Sigmoid colon (tissue), 7 donors: ENCODE measurements around the gene FBXW5. TPM values are rescaled to one million over a fixed set of nuclear protein-coding genes. Genes with fewer than 3 reads are reported as not detected.

Experiments
- DNase-seq: peaks from one replicate; pipeline ENCODE4 v3.0.0-alpha.2; 2019
- H3K27ac ChIP-seq, 4 donors: fragments of 200-600 bp; sonication (generic); one replicate each; pipeline ENCODE4 v1.5.1; 2016 to 2019; ENCODE audit warnings: mild to moderate bottlenecking in 1 of 4
- H3K27me3 ChIP-seq, 3 donors: fragments of 200-600 bp; sonication (generic); one replicate each; pipeline ENCODE4 v1.5.1; 2019; ENCODE audit warnings: mild to moderate bottlenecking in 1 of 3
- H3K36me3 ChIP-seq, 4 donors: fragments of 200-600 bp; sonication (generic); one replicate each; pipeline ENCODE4 v1.5.1; 2016 to 2019
- H3K4me1 ChIP-seq, 4 donors: fragments of 200-600 bp; sonication (generic); one replicate each; pipeline ENCODE4 v1.5.1; 2017 to 2019
- H3K4me3 ChIP-seq, 4 donors: fragments of 200-600 bp; sonication (generic); one replicate each; pipeline ENCODE4 v1.5.1; 2017 to 2019; ENCODE audit warnings: mild to moderate bottlenecking in 2 of 4, moderate library complexity in 1 of 4
- H3K9me3 ChIP-seq, 4 donors: fragments of 200-600 bp in 3 of 4; sonication (generic) in 3 of 4; one replicate each; pipeline versions ENCODE4 v1.5.1 to v1.6.1; 2013 to 2019
- EP300 ChIP-seq, 4 donors: sonication (generic); formaldehyde crosslinking; IDR thresholded peaks; one replicate each; pipeline ENCODE4 v1.6.1; 2017; ENCODE audit warnings: antibody characterized with exemption in 4 of 4
- POLR2A ChIP-seq, 2 donors: fragments of 450-650 bp; IDR thresholded peaks; one replicate each; pipeline ENCODE4 v1.6.1; 2016; ENCODE audit warnings: antibody characterized with exemption in 2 of 2, mild to moderate bottlenecking in 2 of 2, moderate library complexity in 2 of 2
- POLR2AphosphoS5 ChIP-seq, 4 donors: sonication (generic); formaldehyde crosslinking; IDR thresholded peaks; one replicate each; pipeline ENCODE4 v1.6.1; 2017; ENCODE audit warnings: antibody characterized with exemption in 4 of 4
- WGBS, 2 donors: extraction: QIAGEN DNeasy Blood & Tissue Kit; methylation state at CpG; one replicate each; pipeline ENCODE4 v1.1.7; 2013; 5-methylcytosine and 5-hydroxymethylcytosine counted together
- intact Hi-C: fragments of 100-400 bp; cut with DNase I; formaldehyde crosslinking; loops from one replicate; pipeline ENCODE4 v1.15.1; 2023
- polyA plus RNA-seq, 3 donors: library from polyadenylated mRNA; stranded (reverse); fragments of 200-250 nt; gene quantifications; one replicate each; pipeline ENCODE4 v1.2.3, GENCODE V29; 2013
- total RNA-seq, 4 donors: library from RNA; depleted of rRNA; stranded (reverse); fragments of >200 nt; gene quantifications; one replicate each; pipeline ENCODE4 v1.1.0, GENCODE V29; 2016
- TF ChIP-seq, protein P1 (sequence below), 4 experiments: fragments of 450-650 bp in 3 of 4; fragments of 200-600 bp in 1 of 4; IDR thresholded peaks; one replicate each; pipeline ENCODE4 v1.5.1; 2016 to 2019; ENCODE audit warnings: antibody characterized with exemption in 4 of 4, mild to moderate bottlenecking in 3 of 4, moderate library complexity in 2 of 4
- donor health status: healthy with polysubstance abuse.
- donor health status: Bipolar disorder and iron deficiency.
- donor health status: healthy.

The FBXW5 gene
- total and polyA plus RNA-seq, 7 donors = 147 to 202 (median 170) TPM

DNA sequence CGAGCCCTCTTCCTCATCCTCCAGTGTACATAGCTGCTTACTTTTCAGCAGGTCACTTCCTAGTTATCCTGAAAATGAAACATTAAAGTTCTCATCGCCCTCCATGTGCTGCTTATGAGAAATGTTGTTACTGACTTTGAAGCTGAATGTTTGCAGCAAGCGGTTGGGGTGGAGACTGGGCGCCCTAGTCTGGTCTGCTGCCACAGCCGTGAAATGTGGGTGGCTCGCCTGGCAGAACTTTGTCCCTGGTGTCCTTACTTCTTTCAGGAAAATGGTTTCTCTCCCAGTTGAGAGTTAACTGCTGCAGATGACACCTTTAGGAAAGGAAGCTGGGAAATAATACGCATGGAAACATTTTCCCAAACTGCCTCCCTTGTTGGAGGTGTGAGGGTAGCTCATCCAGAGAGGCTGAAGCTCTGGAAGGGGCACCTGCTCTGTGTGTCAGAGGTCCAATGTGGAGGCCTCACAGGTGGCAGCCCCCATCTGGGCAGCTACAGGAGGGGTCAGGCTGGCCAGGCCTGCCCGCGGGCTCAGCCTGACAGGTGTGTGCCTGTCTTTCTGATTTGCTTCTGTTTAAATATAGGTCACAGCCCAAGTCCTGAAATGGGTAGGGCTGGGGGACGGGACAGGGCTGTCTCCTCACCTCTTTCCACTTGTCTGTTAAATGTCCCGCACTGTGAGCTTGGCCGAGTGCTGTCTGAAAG, 34.2 kb downstream of the FBXW5 start:
- no peak for TF ChIP-seq POLR2A (IDR thresholded peaks at IDR 0.05)
- TF ChIP-seq, protein P1, sequence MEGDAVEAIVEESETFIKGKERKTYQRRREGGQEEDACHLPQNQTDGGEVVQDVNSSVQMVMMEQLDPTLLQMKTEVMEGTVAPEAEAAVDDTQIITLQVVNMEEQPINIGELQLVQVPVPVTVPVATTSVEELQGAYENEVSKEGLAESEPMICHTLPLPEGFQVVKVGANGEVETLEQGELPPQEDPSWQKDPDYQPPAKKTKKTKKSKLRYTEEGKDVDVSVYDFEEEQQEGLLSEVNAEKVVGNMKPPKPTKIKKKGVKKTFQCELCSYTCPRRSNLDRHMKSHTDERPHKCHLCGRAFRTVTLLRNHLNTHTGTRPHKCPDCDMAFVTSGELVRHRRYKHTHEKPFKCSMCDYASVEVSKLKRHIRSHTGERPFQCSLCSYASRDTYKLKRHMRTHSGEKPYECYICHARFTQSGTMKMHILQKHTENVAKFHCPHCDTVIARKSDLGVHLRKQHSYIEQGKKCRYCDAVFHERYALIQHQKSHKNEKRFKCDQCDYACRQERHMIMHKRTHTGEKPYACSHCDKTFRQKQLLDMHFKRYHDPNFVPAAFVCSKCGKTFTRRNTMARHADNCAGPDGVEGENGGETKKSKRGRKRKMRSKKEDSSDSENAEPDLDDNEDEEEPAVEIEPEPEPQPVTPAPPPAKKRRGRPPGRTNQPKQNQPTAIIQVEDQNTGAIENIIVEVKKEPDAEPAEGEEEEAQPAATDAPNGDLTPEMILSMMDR (IDR thresholded peaks at IDR 0.05) = no peak
- no peak for TF ChIP-seq POLR2AphosphoS5 (IDR thresholded peaks at IDR 0.05)
- no peak for TF ChIP-seq EP300 (IDR thresholded peaks at IDR 0.05)
- Histone ChIP-seq H3K36me3 (peaks cover 0 to 63% (median 14%) of the 10 kb centered on the region in 4 donors), H3K27me3 (no peaks in the 10 kb centered on the region), H3K9me3 (no peaks in the 10 kb centered on the region), H3K4me3 (no peak overlapping the region), H3K4me1 (no peaks in the 10 kb centered on the region), H3K27ac (no peak overlapping the region)
- WGBS, 2 donors = 80 to 87% methylated on average over 12 of the region's 12 CpGs
- no peak for DNase-seq
- intact Hi-C loops = no loop called here

DNA sequence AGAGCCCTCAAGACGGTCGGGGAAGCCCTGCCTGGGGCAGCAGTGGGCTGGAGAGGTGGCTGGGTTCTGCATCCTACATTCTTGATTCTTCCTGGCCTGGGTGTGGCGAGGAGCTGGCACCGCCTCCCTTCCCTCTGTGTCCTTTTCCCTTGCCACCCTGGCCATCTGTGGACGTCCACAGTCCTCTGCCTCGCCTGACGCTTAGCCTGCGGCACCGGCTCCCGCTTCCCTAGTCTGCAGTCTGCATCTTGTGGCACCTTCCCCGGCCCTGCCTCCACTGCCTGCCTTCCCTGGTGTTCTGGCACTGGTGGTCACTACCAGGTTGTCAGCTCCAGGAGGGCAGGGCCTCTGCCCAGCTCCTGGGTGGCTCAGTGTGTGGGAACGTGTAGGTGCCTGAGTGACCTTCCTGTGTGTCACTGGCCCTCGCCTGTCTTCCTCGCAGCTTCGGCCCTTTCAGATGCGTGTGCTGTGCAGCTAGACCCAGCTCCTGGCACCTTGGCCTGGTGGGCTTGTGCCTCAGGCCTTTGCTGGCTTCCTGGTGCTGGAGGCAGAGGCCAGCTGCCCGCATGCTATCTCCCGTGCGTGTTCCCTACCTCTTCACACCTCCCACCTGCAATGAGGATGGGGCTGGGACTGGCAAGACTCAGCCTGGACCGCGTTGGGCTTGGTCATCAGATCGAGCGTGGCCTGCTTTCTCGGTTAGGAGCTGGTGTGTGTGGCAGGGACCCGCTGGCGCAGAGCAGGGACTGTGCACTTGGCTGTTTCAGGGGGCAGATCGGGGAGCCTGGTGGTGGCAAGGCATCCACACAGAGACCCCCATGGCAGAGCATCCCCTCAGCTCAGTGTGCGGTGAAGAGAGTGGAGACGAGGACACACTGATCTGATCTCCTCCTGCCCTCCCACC, 37.3 kb downstream of the FBXW5 start:
- Histone ChIP-seq H3K27ac (no peak overlapping the region), H3K36me3 (peaks cover 0 to 45% (median 14%) of the 10 kb centered on the region in 4 donors), H3K27me3 (no peaks in the 10 kb centered on the region), H3K4me3 (no peak overlapping the region), H3K4me1 (peaks cover 0 to 13% (median 10%) of the 10 kb centered on the region in 4 donors), H3K9me3 (no peaks in the 10 kb centered on the region)
- 96 to 97% methylated on average over 29 of the region's 29 CpGs for WGBS, 2 donors
- DNase-seq = no peak
- intact Hi-C loops = no loop called here
- TF ChIP-seq POLR2A (IDR thresholded peaks at IDR 0.05) = no peak
- TF ChIP-seq POLR2AphosphoS5 (IDR thresholded peaks at IDR 0.05) = no peak
- no peak for TF ChIP-seq EP300 (IDR thresholded peaks at IDR 0.05)
- TF ChIP-seq, protein P1 (IDR thresholded peaks at IDR 0.05) = no peak

DNA sequence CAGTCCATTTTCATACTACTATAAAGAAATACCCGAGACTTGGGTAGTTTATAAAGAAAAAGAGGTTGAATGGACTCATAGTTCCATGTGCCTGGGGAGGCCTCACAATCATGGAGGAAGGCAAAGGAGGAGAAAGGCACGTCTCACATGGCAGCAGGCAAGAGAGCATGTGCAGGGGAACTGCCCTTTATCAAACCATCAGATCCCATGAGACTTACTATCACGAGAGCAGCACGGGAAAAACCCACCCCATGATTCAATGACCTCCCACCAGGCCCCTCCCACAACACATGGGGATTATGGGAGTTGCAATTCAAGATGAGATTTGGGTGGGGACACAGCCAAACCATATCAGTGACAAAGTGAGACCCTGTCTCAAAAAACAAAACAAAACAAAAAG, 38.3 kb downstream of the FBXW5 start:
- Histone ChIP-seq H3K4me3 (no peak overlapping the region), H3K27me3 (no peaks in the 10 kb centered on the region), H3K36me3 (peaks cover 0 to 42% (median 14%) of the 10 kb centered on the region in 4 donors), H3K27ac (no peak overlapping the region), H3K9me3 (no peaks in the 10 kb centered on the region), H3K4me1 (peaks cover 0 to 23% (median 20%) of the 10 kb centered on the region in 4 donors)
- TF ChIP-seq, protein P1 (IDR thresholded peaks at IDR 0.05) = no peak
- TF ChIP-seq EP300 (IDR thresholded peaks at IDR 0.05) = no peak
- WGBS, 2 donors = 76 to 79% methylated on average over 4 of the region's 4 CpGs
- intact Hi-C loops = no loop called here
- no peak for DNase-seq

DNA sequence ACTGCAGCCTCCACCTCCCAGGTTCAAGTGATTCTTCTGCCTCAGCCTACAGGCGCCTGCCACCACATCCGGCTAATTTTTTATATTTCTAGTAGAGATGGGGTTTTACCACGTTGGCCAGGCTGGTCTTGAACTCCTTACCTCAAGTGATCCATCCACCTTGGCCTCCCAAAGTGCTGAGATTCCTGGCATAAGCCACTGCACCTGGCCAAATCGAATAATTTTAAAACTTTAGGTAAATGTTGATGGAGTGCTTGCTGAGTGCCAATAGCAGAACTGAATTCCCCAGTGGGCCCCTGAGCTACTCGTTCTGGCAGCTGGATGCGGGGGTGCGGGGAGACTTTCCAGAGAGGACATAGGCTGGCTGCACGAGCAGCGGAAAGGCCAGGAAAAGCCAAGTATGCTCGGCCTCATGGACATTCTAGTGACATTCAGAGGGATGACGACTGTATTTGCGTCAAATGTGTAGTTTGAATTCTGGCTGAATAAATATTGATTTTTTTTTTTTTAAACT, 41.4 kb downstream of the FBXW5 start:
- Histone ChIP-seq H3K27ac (peak overlapping the region; percentile 71 to 85 (median 74)), H3K36me3 (peaks cover 9 to 37% (median 21%) of the 10 kb centered on the region in 4 donors), H3K27me3 (no peaks in the 10 kb centered on the region), H3K4me1 (peaks cover 0 to 25% (median 22%) of the 10 kb centered on the region in 4 donors), H3K9me3 (no peaks in the 10 kb centered on the region), H3K4me3 (no peak overlapping the region)
- WGBS, 2 donors = 30 to 60% methylated on average over 12 of the region's 12 CpGs
- DNase-seq = no peak
- intact Hi-C loops = no loop called here
- TF ChIP-seq EP300 (IDR thresholded peaks at IDR 0.05) = peak in 1 of 4 donors; percentile 36
- no peak for TF ChIP-seq POLR2AphosphoS5 (IDR thresholded peaks at IDR 0.05)
- TF ChIP-seq POLR2A (IDR thresholded peaks at IDR 0.05) = no peak
- TF ChIP-seq, protein P1 (IDR thresholded peaks at IDR 0.05) = no peak
